ENCODE data around the gene GNG8. TPM values are rescaled to one million over a fixed set of nuclear protein-coding genes. Genes with fewer than 3 reads are reported as not detected.

The GNG8 gene
- total and polyA plus RNA-seq, 2 donors (not counting 1 experiment from before 2014, with no cell fraction given): not detected

DNA sequence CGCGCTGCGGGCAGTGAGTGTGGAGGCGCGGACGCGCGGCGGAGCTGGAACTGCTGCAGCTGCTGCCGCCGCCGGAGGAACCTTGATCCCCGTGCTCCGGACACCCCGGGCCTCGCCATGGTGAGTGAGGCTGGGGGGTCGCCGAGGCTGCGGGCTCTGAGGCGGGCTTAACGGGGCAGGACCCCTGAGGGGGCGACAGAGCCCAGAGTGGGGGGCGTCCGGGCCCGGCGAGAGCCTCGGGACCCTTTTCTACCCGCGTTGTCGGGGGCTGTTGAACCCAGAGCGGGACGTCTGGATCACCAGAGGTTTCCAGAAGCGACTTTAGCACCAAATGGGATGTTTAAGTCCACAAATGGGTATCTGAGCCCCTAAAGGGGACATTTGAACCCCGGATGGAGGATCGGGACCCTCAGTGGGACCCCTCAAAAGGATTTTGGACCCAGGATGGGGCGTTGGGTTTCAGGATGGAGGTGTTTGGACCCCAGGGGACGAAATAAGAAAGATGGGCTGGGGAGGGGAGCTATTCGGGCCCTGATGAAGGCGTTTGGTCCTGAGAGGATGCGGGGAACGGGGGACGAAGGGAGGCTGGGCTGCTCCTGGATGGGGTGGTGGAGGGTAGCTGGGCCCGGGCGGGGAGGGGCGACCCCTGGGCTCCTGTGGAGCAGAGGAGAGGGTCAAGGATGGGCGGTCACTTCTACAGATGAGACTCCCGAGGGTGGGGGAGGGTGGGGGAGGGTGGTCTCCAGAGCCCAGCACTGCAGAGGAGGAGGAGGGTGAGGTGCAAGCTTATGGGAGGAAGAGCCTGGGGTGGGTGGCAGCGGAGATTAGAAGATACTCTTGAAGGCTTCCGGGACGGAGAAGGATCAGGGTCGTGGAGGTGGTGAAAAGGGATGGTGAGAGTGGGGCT lies 34.4 kb downstream of the GNG8 start, which contains the start of gene CALM3:
TSS of gene CALM3 (plus strand) at position 13 of the 907 bp plus-strand sequence. CDS start at position 118, 105 bp downstream.
- Histone ChIP-seq H3K9ac (ENCODE audit: insufficient read depth, low read length) (peak within 1 kb of the TSS; percentile 100), H3K9me3 (ENCODE audit: control insufficient read depth, insufficient read depth, low read depth, low read length) (no peaks in the 10 kb centered on the region), H4K20me1 (ENCODE audit: control insufficient read depth, extremely low read depth, insufficient read depth, low read length) (no peaks in the 10 kb centered on the region), H3K27me3 (ENCODE audit: control insufficient read depth, insufficient read depth, low read length) (no peaks in the 10 kb centered on the region), H3K36me3 (ENCODE audit: control insufficient read depth, insufficient read depth, low read length) (peaks cover 7% of the 10 kb centered on the region), H3K79me2 (ENCODE audit: control insufficient read depth, insufficient read depth, low read length) (peaks cover 53% of the 10 kb centered on the region), H3K4me3 (replicated peaks in 1 of 4; ENCODE audit: control extremely low read depth in 1 of 4, insufficient read depth in 1 of 4, low read depth in 3 of 4, low read length in 4 of 4) (peak within 1 kb of the TSS; percentile 82 to 100 (median 98)), H3K4me2 (ENCODE audit: extremely low read depth, insufficient read depth, low read length) (peak within 1 kb of the TSS; percentile 100), H2AFZ (ENCODE audit: low read length) (peak within 1 kb of the TSS; percentile 99), H3K4me1 (ENCODE audit: control insufficient read depth, extremely low read depth, insufficient read depth, low read length) (peaks cover 14% of the 10 kb centered on the region), H3K27ac (ENCODE audit: insufficient read depth, low read length) (peak within 1 kb of the TSS; percentile 100)
- DNase-seq (ENCODE audit: low read depth in 2 of 2): no peak
- TF ChIP-seq EZH2 (IDR thresholded peaks at IDR 0.05; ENCODE audit: low read length, missing control alignments) (no peak), CTCF (conservative IDR thresholded peaks at IDR 0.05 in 1 of 2, IDR thresholded peaks at IDR 0.05 in 1 of 2; ENCODE audit: low read depth in 1 of 2, low read length in 2 of 2) (no peak)

DNA sequence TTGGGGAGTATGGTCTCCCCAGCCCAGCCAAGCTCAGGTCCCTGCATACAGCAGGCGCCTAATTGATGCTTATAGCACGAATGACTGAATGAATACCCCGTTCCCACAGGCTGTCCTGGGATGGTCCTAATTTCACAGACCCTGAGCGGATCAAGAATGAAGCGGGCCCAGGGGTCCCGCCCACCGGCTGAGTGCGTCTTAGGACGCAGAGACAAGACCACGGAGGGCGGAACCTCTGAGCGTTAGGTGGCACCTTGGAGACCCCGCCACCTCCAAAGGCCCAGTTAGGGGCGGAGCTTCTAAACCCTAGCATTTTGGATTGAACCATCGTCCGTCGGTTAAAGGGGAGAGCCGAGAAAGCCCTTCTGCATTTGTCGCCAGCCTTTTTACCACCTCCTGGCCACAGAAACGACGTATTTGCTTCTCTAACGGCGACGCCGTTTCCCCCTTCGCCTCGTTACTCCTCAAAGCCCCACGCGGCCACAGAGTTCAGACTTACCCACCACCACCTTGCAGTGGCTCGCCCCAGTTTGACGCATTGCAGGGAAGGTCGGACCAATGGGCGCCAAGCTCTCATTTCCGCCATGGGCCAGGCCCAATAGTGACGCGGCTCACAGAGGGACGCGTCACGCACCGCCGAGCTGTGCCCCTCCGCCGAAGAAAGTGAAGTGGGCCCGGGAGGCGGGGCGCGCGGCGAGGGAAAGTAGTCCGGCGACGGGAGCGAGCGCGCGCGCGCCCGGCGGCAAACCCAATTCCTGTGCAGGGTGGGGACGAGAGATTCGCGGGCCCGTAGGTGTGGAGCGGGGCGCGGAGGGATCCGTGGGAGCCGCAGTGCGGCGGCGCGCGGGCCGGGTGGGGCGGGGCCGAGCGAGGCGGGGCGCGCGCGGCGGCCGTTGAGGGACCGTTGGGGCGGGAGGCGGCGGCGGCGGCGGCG lies 35.4 kb downstream of the GNG8 start:
- Histone ChIP-seq H3K36me3 (ENCODE audit: control insufficient read depth, insufficient read depth, low read length) (no peaks in the 10 kb centered on the region), H3K9me3 (ENCODE audit: control insufficient read depth, insufficient read depth, low read depth, low read length) (no peaks in the 10 kb centered on the region), H3K4me1 (ENCODE audit: control insufficient read depth, extremely low read depth, insufficient read depth, low read length) (peaks cover 12% of the 10 kb centered on the region), H4K20me1 (ENCODE audit: control insufficient read depth, extremely low read depth, insufficient read depth, low read length) (no peaks in the 10 kb centered on the region), H3K9ac (ENCODE audit: insufficient read depth, low read length) (peak overlapping the region; percentile 100), H3K79me2 (ENCODE audit: control insufficient read depth, insufficient read depth, low read length) (peaks cover 45% of the 10 kb centered on the region), H2AFZ (ENCODE audit: low read length) (peak overlapping the region; percentile 99), H3K4me2 (ENCODE audit: extremely low read depth, insufficient read depth, low read length) (peak overlapping the region; percentile 81), H3K27ac (ENCODE audit: insufficient read depth, low read length) (peak overlapping the region; percentile 100), H3K27me3 (ENCODE audit: control insufficient read depth, insufficient read depth, low read length) (no peaks in the 10 kb centered on the region), H3K4me3 (replicated peaks in 1 of 4; ENCODE audit: control extremely low read depth in 1 of 4, insufficient read depth in 1 of 4, low read depth in 3 of 4, low read length in 4 of 4) (peak overlapping the region; percentile 78 to 100 (median 87))
- TF ChIP-seq EZH2 (IDR thresholded peaks at IDR 0.05; ENCODE audit: low read length, missing control alignments): no peak
- DNase-seq (ENCODE audit: low read depth in 2 of 2): peak; percentile 97 to 99

DNA sequence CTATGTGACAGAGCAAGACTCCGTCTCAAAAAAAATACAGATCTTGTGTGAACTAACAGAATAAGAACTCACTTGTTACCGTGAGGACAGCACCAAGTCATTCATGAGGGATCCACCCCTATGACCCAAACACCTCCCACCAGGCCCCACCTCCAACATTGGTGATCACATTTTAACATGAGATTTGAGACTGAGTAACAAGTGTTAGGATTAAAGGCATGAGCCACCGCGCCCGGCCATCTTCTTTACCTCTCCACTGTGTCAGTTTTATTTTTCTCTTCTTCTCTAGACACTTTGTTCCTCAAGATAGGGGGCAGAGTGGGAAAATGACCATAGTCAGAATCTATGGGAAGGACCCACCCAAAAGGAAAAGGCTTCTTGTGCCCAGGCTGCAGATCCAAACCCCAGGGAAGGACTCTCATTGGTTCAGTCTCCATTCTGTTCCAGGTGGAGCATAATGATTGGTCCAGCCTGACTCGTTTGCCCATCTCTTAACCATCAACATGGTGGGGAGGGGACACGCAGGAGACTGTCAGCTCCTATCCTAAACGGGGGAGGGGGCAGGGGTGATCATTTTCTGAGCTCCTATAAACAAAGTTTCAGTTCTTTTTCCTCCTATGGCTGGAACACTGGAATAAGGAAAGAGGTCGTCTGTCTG lies 36.2 kb downstream of the GNG8 start:
- Histone ChIP-seq H3K27me3 (ENCODE audit: control insufficient read depth, insufficient read depth, low read length) (no peaks in the 10 kb centered on the region), H3K4me2 (ENCODE audit: extremely low read depth, insufficient read depth, low read length) (peak overlapping the region; percentile 47), H3K4me3 (replicated peaks in 1 of 4; ENCODE audit: control extremely low read depth in 1 of 4, insufficient read depth in 1 of 4, low read depth in 3 of 4, low read length in 4 of 4) (peak overlapping the region; percentile 63 to 92 (median 80)), H4K20me1 (ENCODE audit: control insufficient read depth, extremely low read depth, insufficient read depth, low read length) (no peaks in the 10 kb centered on the region), H3K4me1 (ENCODE audit: control insufficient read depth, extremely low read depth, insufficient read depth, low read length) (peaks cover 12% of the 10 kb centered on the region), H3K27ac (ENCODE audit: insufficient read depth, low read length) (peak overlapping the region; percentile 100), H3K9ac (ENCODE audit: insufficient read depth, low read length) (peak overlapping the region; percentile 100), H3K36me3 (ENCODE audit: control insufficient read depth, insufficient read depth, low read length) (no peaks in the 10 kb centered on the region), H2AFZ (ENCODE audit: low read length) (peak overlapping the region; percentile 68), H3K79me2 (ENCODE audit: control insufficient read depth, insufficient read depth, low read length) (peaks cover 37% of the 10 kb centered on the region), H3K9me3 (ENCODE audit: control insufficient read depth, insufficient read depth, low read depth, low read length) (no peaks in the 10 kb centered on the region)
- no peak for TF ChIP-seq CTCF (conservative IDR thresholded peaks at IDR 0.05 in 1 of 2, IDR thresholded peaks at IDR 0.05 in 1 of 2; ENCODE audit: low read depth in 1 of 2, low read length in 2 of 2)
- TF ChIP-seq EZH2 (IDR thresholded peaks at IDR 0.05; ENCODE audit: low read length, missing control alignments): no peak
- no peak for DNase-seq (ENCODE audit: low read depth in 2 of 2)

All from fibroblast of lung (primary cell).